Osteoblast (primary cell): ENCODE results near the gene CHURC1. TPM values are rescaled to one million over a fixed set of nuclear protein-coding genes. Genes with fewer than 3 reads are reported as not detected.

Source experiments
- DNase-seq: peaks from one replicate; pipeline ENCODE4 v3.0.0; 2011; ENCODE audit warnings: low spot score, mixed read lengths; ENCODE audit not compliant: insufficient read length; ENCODE audit errors: missing footprints
- H2AFZ ChIP-seq: 2 replicates; pipeline ENCODE4 v1.6.0; 2011; ENCODE audit warnings: mild to moderate bottlenecking, low read length
- H3K27ac ChIP-seq: 2 replicates; pipeline ENCODE4 v1.5.1; 2011; ENCODE audit warnings: mild to moderate bottlenecking, low read depth, low read length, moderate library complexity
- H3K27me3 ChIP-seq: 2 replicates; pipeline ENCODE4 v1.6.0; 2012; ENCODE audit warnings: mild to moderate bottlenecking, control low read depth, inconsistent platforms, low read length, moderate library complexity; ENCODE audit not compliant: insufficient read depth
- H3K36me3 ChIP-seq: 2 replicates; pipeline ENCODE4 v1.5.1; 2011; ENCODE audit warnings: mild to moderate bottlenecking, low read length, control low read depth, moderate library complexity; ENCODE audit not compliant: insufficient read depth
- H3K4me1 ChIP-seq: 2 replicates; pipeline ENCODE4 v1.5.1; 2011; ENCODE audit warnings: mild to moderate bottlenecking, low read length, control low read depth, moderate library complexity; ENCODE audit not compliant: insufficient read depth
- H3K4me2 ChIP-seq: 2 replicates; pipeline ENCODE4 v1.6.0; 2011; ENCODE audit warnings: mild to moderate bottlenecking, low read length; ENCODE audit not compliant: insufficient read depth
- H3K4me3 ChIP-seq: fragments of 200-600 bp; sonication (generic); 3 replicates; pipeline ENCODE4 v1.5.1; 2012; ENCODE audit warnings: mild to moderate bottlenecking, low read length, inconsistent platforms; ENCODE audit not compliant: insufficient read depth
- H3K79me2 ChIP-seq: 2 replicates; pipeline ENCODE4 v1.6.0; 2012; ENCODE audit warnings: mild to moderate bottlenecking, low read length, control low read depth, inconsistent platforms; ENCODE audit not compliant: insufficient read depth
- H3K9me3 ChIP-seq: 2 replicates; pipeline ENCODE4 v1.5.1; 2011; ENCODE audit warnings: low read depth, low read length, control low read depth
- H4K20me1 ChIP-seq: 2 replicates; pipeline ENCODE4 v1.6.0; 2012; ENCODE audit warnings: mild to moderate bottlenecking, low read length, control low read depth; ENCODE audit not compliant: insufficient read depth
- total RNA-seq: library from RNA; depleted of rRNA; stranded (reverse); fragments of >200 nt; gene quantifications from 2 replicates; pipeline ENCODE4 v1.2.3, GENCODE V29; 2012
- TF ChIP-seq, protein P1 (sequence below): IDR thresholded peaks from 2 replicates; pipeline ENCODE4 v1.5.1; 2011; ENCODE audit warnings: mild to moderate bottlenecking, low read depth, low read length, moderate library complexity; ENCODE audit errors: extremely low read depth

Gene CHURC1
- total RNA-seq, 1 donor, result 79.6 TPM

- peak; percentile 49 for DNase-seq
- H3K4me2 ChIP-seq, result peak within 1 kb of the TSS; percentile 67
- H3K27me3 ChIP-seq, result peaks cover 81% of the 10 kb centered on the region
Measured at GRCh38 chr14:64879635-64880220, 34.5 kb upstream of the CHURC1 start, which contains the start of gene SPTB. SPTB (minus strand) TSS chr14:64879907; CDS start chr14:64823094, 56,813 bp downstream.

DNA sequence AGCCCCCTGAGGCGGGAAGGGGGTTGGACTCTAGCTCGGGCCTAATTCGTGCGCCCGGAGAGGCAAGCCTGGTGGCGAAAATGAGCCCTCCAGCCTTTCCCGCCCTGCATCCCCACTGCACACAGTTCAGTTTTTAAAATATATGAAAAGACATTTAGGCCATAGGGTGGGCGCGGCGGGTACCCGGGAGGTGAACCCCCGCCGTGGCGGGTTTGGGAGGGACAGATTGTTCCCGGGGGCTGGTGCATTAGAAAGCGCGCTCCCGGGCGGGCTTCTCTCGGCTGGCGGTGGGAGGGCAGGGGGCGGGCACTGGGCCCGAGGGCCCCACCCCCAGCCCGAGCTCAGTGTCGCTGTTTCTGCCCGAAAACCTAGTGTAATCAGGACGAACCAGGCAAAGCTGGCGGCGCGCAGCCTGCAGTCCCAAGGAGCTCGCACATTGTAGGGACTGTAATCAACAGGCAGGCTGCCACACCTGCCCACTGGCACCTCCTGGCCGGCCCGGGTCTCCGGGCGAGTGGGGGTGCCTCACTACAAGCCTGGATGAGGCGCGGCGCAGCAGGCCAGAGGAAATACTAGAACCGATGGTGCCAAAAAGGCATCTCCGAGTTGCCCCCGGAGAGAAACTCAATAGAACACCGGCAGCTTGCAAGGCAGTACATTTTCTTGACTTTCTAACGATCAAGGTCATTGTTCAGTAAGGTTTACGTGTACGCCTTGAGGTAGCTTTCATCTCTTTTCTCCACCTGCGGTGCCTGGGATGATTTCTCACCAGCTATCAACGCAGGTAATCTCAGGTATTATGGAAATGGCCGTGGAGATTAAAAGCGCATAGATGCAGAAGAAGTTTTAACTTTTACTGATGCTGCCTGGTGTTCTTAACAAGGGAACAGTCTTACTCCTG is 33.8 kb upstream of the CHURC1 start:
- Histone ChIP-seq H3K9me3 (no peaks in the 10 kb centered on the region), H3K36me3 (no peaks in the 10 kb centered on the region), H3K4me2 (peak overlapping the region; percentile 67), H3K4me3 (peak overlapping the region; percentile 48), H3K4me1 (no peaks in the 10 kb centered on the region), H3K27me3 (peaks cover 87% of the 10 kb centered on the region), H3K79me2 (no peaks in the 10 kb centered on the region), H2AFZ (peak overlapping the region; percentile 72), H4K20me1 (no peaks in the 10 kb centered on the region), H3K27ac (no peak overlapping the region)
- peak; percentile 82 for DNase-seq
- TF ChIP-seq, protein P1, sequence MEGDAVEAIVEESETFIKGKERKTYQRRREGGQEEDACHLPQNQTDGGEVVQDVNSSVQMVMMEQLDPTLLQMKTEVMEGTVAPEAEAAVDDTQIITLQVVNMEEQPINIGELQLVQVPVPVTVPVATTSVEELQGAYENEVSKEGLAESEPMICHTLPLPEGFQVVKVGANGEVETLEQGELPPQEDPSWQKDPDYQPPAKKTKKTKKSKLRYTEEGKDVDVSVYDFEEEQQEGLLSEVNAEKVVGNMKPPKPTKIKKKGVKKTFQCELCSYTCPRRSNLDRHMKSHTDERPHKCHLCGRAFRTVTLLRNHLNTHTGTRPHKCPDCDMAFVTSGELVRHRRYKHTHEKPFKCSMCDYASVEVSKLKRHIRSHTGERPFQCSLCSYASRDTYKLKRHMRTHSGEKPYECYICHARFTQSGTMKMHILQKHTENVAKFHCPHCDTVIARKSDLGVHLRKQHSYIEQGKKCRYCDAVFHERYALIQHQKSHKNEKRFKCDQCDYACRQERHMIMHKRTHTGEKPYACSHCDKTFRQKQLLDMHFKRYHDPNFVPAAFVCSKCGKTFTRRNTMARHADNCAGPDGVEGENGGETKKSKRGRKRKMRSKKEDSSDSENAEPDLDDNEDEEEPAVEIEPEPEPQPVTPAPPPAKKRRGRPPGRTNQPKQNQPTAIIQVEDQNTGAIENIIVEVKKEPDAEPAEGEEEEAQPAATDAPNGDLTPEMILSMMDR, result no peak

More at GRCh38 chr14:64879635-64880220, 34.5 kb upstream of the CHURC1 start, which contains the start of gene SPTB:
- no peaks in the 10 kb centered on the region for H3K4me1 ChIP-seq
- H3K4me3 ChIP-seq, result peak within 1 kb of the TSS; percentile 48
- no peaks in the 10 kb centered on the region for H3K36me3 ChIP-seq
- TF ChIP-seq, protein P1, result no peak
- H3K79me2 ChIP-seq, result no peaks in the 10 kb centered on the region
- no peaks in the 10 kb centered on the region for H3K9me3 ChIP-seq
- H4K20me1 ChIP-seq, result no peaks in the 10 kb centered on the region
- peak within 1 kb of the TSS; percentile 72 for H2AFZ ChIP-seq
- H3K27ac ChIP-seq, result no peak within 1 kb of the TSS

DNA sequence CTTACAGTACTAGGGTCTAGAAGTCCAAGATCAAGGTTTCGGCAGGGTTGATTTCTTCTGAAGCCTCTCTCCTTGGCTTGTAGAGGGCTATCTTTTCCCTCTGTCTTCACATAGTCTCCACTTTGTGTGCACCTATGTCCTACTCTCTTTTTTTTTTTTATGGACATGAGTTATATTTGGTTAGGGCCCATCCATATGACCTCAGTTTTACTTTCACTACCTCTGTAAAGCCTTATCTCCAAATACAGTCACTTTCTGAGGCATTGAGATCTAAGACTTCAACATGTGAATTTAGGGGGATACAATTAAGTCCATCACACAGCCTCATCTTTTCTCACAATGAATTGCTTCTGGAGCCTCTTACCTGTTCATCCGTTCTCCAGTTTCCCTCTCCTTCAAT is 28.7 kb upstream of the CHURC1 start:
- H3K9me3 ChIP-seq, result no peaks in the 10 kb centered on the region
- H3K36me3 ChIP-seq, result no peaks in the 10 kb centered on the region
- no peaks in the 10 kb centered on the region for H4K20me1 ChIP-seq
- DNase-seq, result no peak
- H3K4me1 ChIP-seq, result no peaks in the 10 kb centered on the region
- no peak overlapping the region for H3K4me3 ChIP-seq
- H3K4me2 ChIP-seq, result no peak overlapping the region
- H3K79me2 ChIP-seq, result no peaks in the 10 kb centered on the region
- TF ChIP-seq, protein P1, result no peak
- H2AFZ ChIP-seq, result no peak overlapping the region
- peaks cover 74% of the 10 kb centered on the region for H3K27me3 ChIP-seq
- no peak overlapping the region for H3K27ac ChIP-seq

GRCh38 chr14:64889352-64889751 is 24.9 kb upstream of the CHURC1 start:
- Histone ChIP-seq H3K4me3 (no peak overlapping the region), H3K4me2 (no peak overlapping the region), H3K27me3 (peaks cover 38% of the 10 kb centered on the region), H2AFZ (no peak overlapping the region), H3K79me2 (no peaks in the 10 kb centered on the region), H3K27ac (no peak overlapping the region), H3K9me3 (no peaks in the 10 kb centered on the region), H3K4me1 (no peaks in the 10 kb centered on the region), H4K20me1 (no peaks in the 10 kb centered on the region), H3K36me3 (no peaks in the 10 kb centered on the region)
- no peak for DNase-seq
- TF ChIP-seq, protein P1, result no peak
